NCI-H345 treated with DMSO at 0.1 percent for 48 hours (cell line): ENCODE results near the gene FCHSD2.
A peak's percentile ranks its signal among the peaks of the same experiment; 100 is the strongest.
"Not testable (repeated sequence)": the region's sequence is repeated elsewhere in the genome, so short reads cannot be mapped to it uniquely, and the experiment has no call there.

ENCODE experiments used
- DNase-seq: peaks from one replicate; lab custom pipeline; 2025; ENCODE audit not compliant: unreplicated experiment; lab: John Stamatoyannopoulos, UW

The FCHSD2 gene

GRCh38 chr11:72808331-72808798 lies 333.8 kb downstream of the FCHSD2 start:
- DNase-seq = no peak

GRCh38 chr11:72807792-72808191 lies 334.3 kb downstream of the FCHSD2 start:
- DNase-seq = no peak

- DNase-seq = no peak
Measured at GRCh38 chr11:72807021-72807693, 335.0 kb downstream of the FCHSD2 start.

- not testable (repeated sequence) for DNase-seq
Measured at GRCh38 chr11:72806378-72806777, 335.7 kb downstream of the FCHSD2 start.

GRCh38 chr11:72805216-72805615 lies 336.9 kb downstream of the FCHSD2 start:
- DNase-seq = no peak

- no peak for DNase-seq
Measured at GRCh38 chr11:72802822-72803221, 339.3 kb downstream of the FCHSD2 start.

GRCh38 chr11:72799441-72799840 lies 342.7 kb downstream of the FCHSD2 start:
- DNase-seq = no peak

- no peak for DNase-seq
Measured at GRCh38 chr11:72798361-72798760, 343.8 kb downstream of the FCHSD2 start.

- peak; percentile 94 for DNase-seq
Measured at GRCh38 chr11:72793425-72794367, 348.4 kb downstream of the FCHSD2 start, which contains the start of gene STARD10. Gene STARD10, minus strand, starts transcription at chr11:72794047. Its CDS starts 12,866 bp downstream, at chr11:72781181.

- DNase-seq = no peak
Measured at GRCh38 chr11:72793076-72793424, 349.1 kb downstream of the FCHSD2 start.

GRCh38 chr11:72792437-72793021 lies 349.6 kb downstream of the FCHSD2 start:
- DNase-seq = no peak

- not testable (repeated sequence) for DNase-seq
Measured at GRCh38 chr11:72791228-72791627, 350.9 kb downstream of the FCHSD2 start.

GRCh38 chr11:72789493-72790131 lies 352.5 kb downstream of the FCHSD2 start:
- DNase-seq = no peak

GRCh38 chr11:72788241-72788640 lies 353.9 kb downstream of the FCHSD2 start:
- DNase-seq = no peak

GRCh38 chr11:72787216-72788104 lies 354.7 kb downstream of the FCHSD2 start:
- DNase-seq = peak; percentile 18
